Measurements from ENCODE around the gene CCL15.
A peak's percentile ranks its signal among the peaks of the same experiment; 100 is the strongest.
"Not testable (repeated sequence)": the region's sequence is repeated elsewhere in the genome, so short reads cannot be mapped to it uniquely, and the experiment has no call there.

The CCL15 gene

GRCh38 chr17:35995346-35995745, 6.0 kb downstream of the CCL15 start:
- DNase-seq (ENCODE audit: low read depth in 2 of 2, low spot score in 1 of 2) = not testable (repeated sequence)

- no peak for DNase-seq (ENCODE audit: low read depth in 2 of 2, low spot score in 1 of 2)
These were observed 10.3 kb downstream of the CCL15 start for GRCh38 chr17:35991075-35991474.

GRCh38 chr17:35988164-35988563, 13.2 kb downstream of the CCL15 start:
- DNase-seq (ENCODE audit: low read depth in 2 of 2, low spot score in 1 of 2) = no peak

- DNase-seq (ENCODE audit: low read depth in 2 of 2, low spot score in 1 of 2) = no peak
These were observed 14.7 kb downstream of the CCL15 start, which contains the start of gene CCL14 for GRCh38 chr17:35986643-35987042. TSS of gene CCL14 (minus strand) at chr17:35986729. CDS start at chr17:35986649, 80 bp downstream.

- DNase-seq (ENCODE audit: low read depth in 2 of 2, low spot score in 1 of 2) = no peak
These were observed 17.2 kb downstream of the CCL15 start for GRCh38 chr17:35984140-35984539.

- DNase-seq (ENCODE audit: low read depth in 2 of 2, low spot score in 1 of 2) = no peak
These were observed 18.8 kb downstream of the CCL15 start for GRCh38 chr17:35982409-35983191.

DNA sequence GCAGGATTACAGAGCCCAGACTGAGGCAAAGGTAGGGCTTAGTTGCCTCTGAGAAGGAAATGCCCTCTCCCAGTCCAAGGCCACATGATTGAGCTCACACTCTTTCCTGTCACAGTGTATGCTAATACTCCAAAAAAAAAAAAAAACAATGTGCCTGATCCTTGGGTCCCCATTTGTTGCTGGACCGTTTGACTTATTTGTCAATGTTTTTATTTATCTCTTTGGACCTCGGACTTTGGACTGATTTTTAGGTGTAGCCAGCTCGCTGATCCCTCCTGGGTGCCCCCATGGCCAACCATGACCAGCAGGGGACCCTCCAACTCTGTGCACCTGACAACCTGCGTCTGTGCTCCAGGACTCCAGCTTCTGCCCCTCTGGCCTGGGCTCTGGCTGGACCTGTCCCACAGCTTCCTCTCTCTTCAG, 19.4 kb downstream of the CCL15 start:
- no peak for DNase-seq (ENCODE audit: low read depth in 2 of 2, low spot score in 1 of 2)

- no peak for DNase-seq (ENCODE audit: low read depth in 2 of 2, low spot score in 1 of 2)
These were observed 20.1 kb downstream of the CCL15 start, which contains the start of gene CCL16 for GRCh38 chr17:35981246-35981645. TSS of gene CCL16 (minus strand) at chr17:35981497. CDS start at chr17:35981420, 77 bp downstream.

- DNase-seq (ENCODE audit: low read depth in 2 of 2, low spot score in 1 of 2) = no peak
These were observed 23.0 kb downstream of the CCL15 start for GRCh38 chr17:35978346-35978745.

GRCh38 chr17:35977509-35977908, 23.8 kb downstream of the CCL15 start:
- no peak for DNase-seq (ENCODE audit: low read depth in 2 of 2, low spot score in 1 of 2)

DNA sequence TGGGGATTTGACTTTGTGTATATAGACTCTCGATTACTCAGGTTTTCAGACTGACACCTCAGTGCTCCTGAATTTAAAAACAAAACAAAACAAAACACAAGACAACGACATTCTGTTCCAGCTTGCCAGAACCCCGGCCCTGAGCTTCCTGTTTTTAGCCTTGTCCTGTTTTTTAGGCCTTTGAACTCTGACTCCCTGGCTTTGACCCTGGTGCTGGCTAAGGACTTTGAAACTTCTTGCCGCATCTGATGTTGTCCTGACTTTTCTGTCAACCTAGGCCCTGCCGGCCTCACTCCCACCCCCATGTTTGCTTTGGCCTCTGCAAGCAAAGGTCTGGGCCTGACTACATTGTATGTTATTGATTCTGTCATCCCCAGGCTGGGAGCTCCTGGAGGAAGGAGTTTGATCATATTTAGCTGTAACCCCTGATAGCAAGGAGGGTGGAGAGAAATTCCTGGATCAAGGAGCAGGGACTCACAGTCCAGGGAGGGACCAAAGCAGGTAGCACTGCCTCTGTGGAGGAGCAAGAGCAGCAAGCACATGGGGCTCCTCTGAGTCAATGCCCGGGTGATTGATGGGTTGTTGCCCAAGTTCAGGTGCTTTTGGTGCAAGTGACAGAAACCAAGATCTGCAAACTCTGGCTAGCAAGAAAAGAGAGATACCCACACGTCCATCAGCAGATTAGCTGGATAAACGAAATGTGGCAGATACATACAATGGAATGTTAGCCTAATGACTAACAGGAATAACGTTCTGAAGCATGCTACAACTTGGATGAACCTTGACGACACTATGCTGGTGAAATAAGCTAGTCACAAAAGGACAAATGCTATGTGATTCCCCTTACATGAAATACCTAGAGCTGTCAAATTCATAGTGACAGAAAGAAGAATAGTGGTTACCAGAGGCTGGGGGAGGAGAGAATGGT, 27.8 kb downstream of the CCL15 start:
- no peak for DNase-seq (ENCODE audit: low read depth in 2 of 2, low spot score in 1 of 2)

DNA sequence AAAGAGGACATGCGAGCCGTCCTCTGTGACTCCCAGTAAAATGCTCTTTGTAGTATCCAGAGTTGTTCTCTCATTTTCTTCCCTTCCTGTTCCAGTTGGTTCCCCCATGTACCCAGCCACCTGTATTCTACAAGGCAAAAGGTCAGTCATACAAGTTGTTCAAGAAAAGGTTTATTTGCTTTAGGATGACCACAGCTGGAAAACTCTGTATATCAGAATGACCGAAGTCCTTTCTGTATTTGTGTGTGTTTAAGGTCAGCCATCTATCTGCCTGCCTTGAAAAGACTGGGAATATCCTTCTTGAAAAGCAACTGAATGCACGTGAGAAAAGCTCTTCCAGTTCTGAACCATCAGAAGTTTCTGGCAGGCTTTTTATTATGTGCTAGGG, 28.4 kb downstream of the CCL15 start:
- DNase-seq (ENCODE audit: low read depth in 2 of 2, low spot score in 1 of 2) = no peak

GRCh38 chr17:35972535-35972934, 28.8 kb downstream of the CCL15 start:
- no peak for DNase-seq (ENCODE audit: low read depth in 2 of 2, low spot score in 1 of 2)

- DNase-seq (ENCODE audit: low read depth in 2 of 2, low spot score in 1 of 2) = no peak
These were observed 29.3 kb downstream of the CCL15 start for GRCh38 chr17:35972066-35972465.

GRCh38 chr17:35969558-35970380, 31.6 kb downstream of the CCL15 start:
- DNase-seq (ENCODE audit: low read depth in 2 of 2, low spot score in 1 of 2) = peak; percentile 47 to 54

DNA sequence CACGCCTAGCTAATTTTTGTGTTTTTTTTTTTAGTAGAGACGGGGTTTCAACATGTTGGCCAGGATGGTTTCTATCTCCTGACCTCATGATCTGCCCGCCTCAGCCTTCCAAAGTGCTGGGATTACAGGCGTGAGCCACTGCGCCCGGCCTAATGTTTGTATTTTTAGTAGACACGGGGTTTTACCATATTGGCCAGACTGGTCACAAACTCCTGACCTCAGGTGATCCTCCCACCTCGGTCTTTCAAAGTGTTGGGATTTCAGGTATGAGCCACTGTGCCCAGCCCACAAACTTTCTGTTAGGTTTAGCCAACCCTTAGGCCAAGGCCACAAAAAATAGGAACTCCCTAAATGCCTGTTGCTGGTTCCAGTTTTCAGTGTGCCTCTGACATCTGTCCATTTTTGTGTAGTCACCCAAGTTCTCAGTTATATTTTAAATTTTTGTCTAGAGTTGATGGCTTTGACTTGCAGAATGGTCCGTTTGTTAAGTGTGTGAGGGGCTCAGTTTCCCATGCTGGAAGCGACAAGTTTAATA, 32.8 kb downstream of the CCL15 start:
- no peak for DNase-seq (ENCODE audit: low read depth in 2 of 2, low spot score in 1 of 2)

- DNase-seq (ENCODE audit: low read depth in 2 of 2, low spot score in 1 of 2) = no peak
These were observed 36.1 kb downstream of the CCL15 start for GRCh38 chr17:35965272-35965671.

- DNase-seq (ENCODE audit: low read depth in 2 of 2, low spot score in 1 of 2) = no peak
These were observed 37.7 kb downstream of the CCL15 start for GRCh38 chr17:35963663-35964062.

DNA sequence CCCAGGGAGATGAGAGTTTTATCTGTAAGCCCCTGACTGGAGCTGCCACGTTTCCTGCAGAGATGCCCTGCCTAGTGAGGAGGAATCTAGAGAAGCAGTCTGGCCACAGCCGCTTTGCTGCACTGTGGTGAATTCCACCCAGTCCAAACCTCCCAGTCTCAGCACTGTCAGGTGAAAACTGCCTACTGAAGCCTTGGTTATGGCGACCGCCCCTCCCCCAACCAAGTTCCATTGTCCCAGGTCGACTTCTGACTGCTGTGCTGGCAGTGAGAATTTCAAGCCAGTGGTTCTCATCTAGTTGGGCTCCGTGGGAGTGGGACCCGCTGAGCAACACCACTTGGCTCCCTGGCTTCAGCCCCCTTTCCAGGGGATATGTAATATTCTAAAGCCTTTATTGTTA, 47.6 kb downstream of the CCL15 start:
- no peak for DNase-seq (ENCODE audit: low read depth in 2 of 2, low spot score in 1 of 2)

GRCh38 chr17:35949401-35949800, 52.0 kb downstream of the CCL15 start:
- DNase-seq (ENCODE audit: low read depth in 2 of 2, low spot score in 1 of 2) = no peak

DNA sequence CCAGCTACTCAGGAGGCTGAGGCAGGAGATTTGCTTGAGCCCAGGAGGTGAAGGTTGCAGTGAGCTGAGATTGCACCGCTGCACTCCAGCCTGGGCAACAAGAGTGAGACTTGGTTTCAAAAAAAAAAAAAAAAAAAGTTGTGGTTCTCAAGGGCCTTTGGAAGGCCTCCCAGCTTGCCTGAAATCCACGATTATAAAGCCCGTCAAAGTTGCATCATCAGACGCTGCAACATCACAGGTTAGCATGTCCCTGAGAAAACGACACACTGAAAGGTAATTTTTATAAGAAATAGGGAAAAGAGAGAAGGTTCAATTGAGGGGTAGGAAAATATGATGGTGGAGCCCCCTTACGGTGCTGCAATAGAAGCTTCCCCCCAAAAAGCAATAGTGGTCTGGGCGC, 53.3 kb downstream of the CCL15 start:
- no peak for DNase-seq (ENCODE audit: low read depth in 2 of 2, low spot score in 1 of 2)

Measured in stimulated activated CD8-positive, alpha-beta memory T cell treated with anti-CD3 and anti-CD28 coated beads, Interleukin-4, amount 100 ng/mL, for 4 hours (primary cell).